Activated naive CD4-positive, alpha-beta T cell treated with anti-CD3 and anti-CD28 coated beads, Interleukin-2, amount 50 U/mL, for 24 hours (primary cell): ENCODE results near the gene CDCA4.
"Not testable (repeated sequence)": the region's sequence is repeated elsewhere in the genome, so short reads cannot be mapped to it uniquely, and the experiment has no call there.

Experiments used
- H3K27ac Mint-ChIP-seq: one replicate; pipeline ENCODE4 v1.8.0; 2021; ENCODE audit warnings: mild to moderate bottlenecking, mixed read lengths
- H3K27me3 Mint-ChIP-seq: one replicate; pipeline ENCODE4 v1.8.0; 2021; ENCODE audit warnings: mixed read lengths
- H3K36me3 Mint-ChIP-seq: one replicate; pipeline ENCODE4 v1.8.0; 2021; ENCODE audit warnings: mixed read lengths
- H3K4me1 Mint-ChIP-seq: one replicate; pipeline ENCODE4 v1.8.0; 2021; ENCODE audit warnings: mixed read lengths
- H3K4me3 Mint-ChIP-seq: one replicate; pipeline ENCODE4 v1.8.0; 2021; ENCODE audit warnings: mild to moderate bottlenecking, mixed read lengths
- H3K9me3 Mint-ChIP-seq: one replicate; pipeline ENCODE4 v1.8.0; 2021; ENCODE audit warnings: mixed read lengths

CDCA4 gene

GRCh38 chr14:105020815-105021655 is at the start of gene CDCA4:
Gene CDCA4, minus strand, starts transcription at chr14:105021083. Its CDS starts 9,154 bp downstream, at chr14:105011929.
- Mint-ChIP-seq H3K4me1 (peaks cover 66% of the 10 kb centered on the region), H3K36me3 (peaks cover 6% of the 10 kb centered on the region), H3K9me3 (no peaks in the 10 kb centered on the region), H3K27me3 (no peaks in the 10 kb centered on the region), H3K4me3 (peak within 1 kb of the TSS; percentile 98), H3K27ac (peak within 1 kb of the TSS; percentile 97)

GRCh38 chr14:105069871-105070759 is 49.2 kb upstream of the CDCA4 start:
- Mint-ChIP-seq H3K27me3 (no peaks in the 10 kb centered on the region), H3K4me3 (no peak overlapping the region), H3K9me3 (no peaks in the 10 kb centered on the region), H3K4me1 (peaks cover 38% of the 10 kb centered on the region), H3K36me3 (no peaks in the 10 kb centered on the region), H3K27ac (peak overlapping the region; percentile 59)

GRCh38 chr14:105069522-105069870 is 48.6 kb upstream of the CDCA4 start:
- H3K27me3 Mint-ChIP-seq, result no peaks in the 10 kb centered on the region
- no peaks in the 10 kb centered on the region for H3K9me3 Mint-ChIP-seq
- H3K36me3 Mint-ChIP-seq, result no peaks in the 10 kb centered on the region
- peaks cover 42% of the 10 kb centered on the region for H3K4me1 Mint-ChIP-seq
- H3K27ac Mint-ChIP-seq, result peak overlapping the region; percentile 59
- no peak overlapping the region for H3K4me3 Mint-ChIP-seq

- Mint-ChIP-seq H3K27ac (peak overlapping the region; percentile 59), H3K4me3 (peak overlapping the region; percentile 56)
Measured at GRCh38 chr14:105068818-105069217, 47.9 kb upstream of the CDCA4 start.

GRCh38 chr14:105067969-105068301 is 47.1 kb upstream of the CDCA4 start:
- H3K4me1 Mint-ChIP-seq, result peaks cover 55% of the 10 kb centered on the region
- peak overlapping the region; percentile 30 for H3K27ac Mint-ChIP-seq
- no peak overlapping the region for H3K4me3 Mint-ChIP-seq
- H3K9me3 Mint-ChIP-seq, result no peaks in the 10 kb centered on the region
- no peaks in the 10 kb centered on the region for H3K36me3 Mint-ChIP-seq
- no peaks in the 10 kb centered on the region for H3K27me3 Mint-ChIP-seq

More at GRCh38 chr14:105068818-105069217, 47.9 kb upstream of the CDCA4 start:
- Mint-ChIP-seq H3K9me3 (no peaks in the 10 kb centered on the region), H3K4me1 (peaks cover 49% of the 10 kb centered on the region), H3K36me3 (no peaks in the 10 kb centered on the region), H3K27me3 (no peaks in the 10 kb centered on the region)

- H3K4me3 Mint-ChIP-seq, result peak overlapping the region; percentile 69
- peaks cover 60% of the 10 kb centered on the region for H3K4me1 Mint-ChIP-seq
- H3K9me3 Mint-ChIP-seq, result no peaks in the 10 kb centered on the region
- no peaks in the 10 kb centered on the region for H3K27me3 Mint-ChIP-seq
- no peaks in the 10 kb centered on the region for H3K36me3 Mint-ChIP-seq
- peak overlapping the region; percentile 91 for H3K27ac Mint-ChIP-seq
Measured at GRCh38 chr14:105067140-105067968, 46.5 kb upstream of the CDCA4 start.

- Mint-ChIP-seq H3K9me3 (no peaks in the 10 kb centered on the region), H3K36me3 (no peaks in the 10 kb centered on the region)
Measured at GRCh38 chr14:105066240-105067071, 45.6 kb upstream of the CDCA4 start.

GRCh38 chr14:105065280-105066228 is 44.7 kb upstream of the CDCA4 start, which contains the start of gene GPR132:
Gene GPR132, minus strand, starts transcription at chr14:105065430. Its CDS starts 10,010 bp downstream, at chr14:105055420.
- peak within 1 kb of the TSS; percentile 95 for H3K4me3 Mint-ChIP-seq
- no peaks in the 10 kb centered on the region for H3K9me3 Mint-ChIP-seq
- peaks cover 61% of the 10 kb centered on the region for H3K4me1 Mint-ChIP-seq
- H3K27me3 Mint-ChIP-seq, result no peaks in the 10 kb centered on the region
- H3K36me3 Mint-ChIP-seq, result no peaks in the 10 kb centered on the region
- peak within 1 kb of the TSS; percentile 92 for H3K27ac Mint-ChIP-seq

More at GRCh38 chr14:105066240-105067071, 45.6 kb upstream of the CDCA4 start:
- H3K4me1 Mint-ChIP-seq, result peaks cover 61% of the 10 kb centered on the region
- peak overlapping the region; percentile 12 for H3K27ac Mint-ChIP-seq
- peak overlapping the region; percentile 95 for H3K4me3 Mint-ChIP-seq
- H3K27me3 Mint-ChIP-seq, result no peaks in the 10 kb centered on the region

GRCh38 chr14:105064721-105065143 is 43.8 kb upstream of the CDCA4 start:
- peak overlapping the region; percentile 85 for H3K27ac Mint-ChIP-seq
- peak overlapping the region; percentile 95 for H3K4me3 Mint-ChIP-seq
- H3K4me1 Mint-ChIP-seq, result peaks cover 61% of the 10 kb centered on the region
- H3K9me3 Mint-ChIP-seq, result no peaks in the 10 kb centered on the region
- H3K36me3 Mint-ChIP-seq, result no peaks in the 10 kb centered on the region
- no peaks in the 10 kb centered on the region for H3K27me3 Mint-ChIP-seq

GRCh38 chr14:105064001-105064400 is 43.1 kb upstream of the CDCA4 start:
- Mint-ChIP-seq H3K4me3 (peak overlapping the region; percentile 95), H3K36me3 (peaks cover 3% of the 10 kb centered on the region), H3K27me3 (no peaks in the 10 kb centered on the region), H3K4me1 (peaks cover 64% of the 10 kb centered on the region), H3K9me3 (no peaks in the 10 kb centered on the region), H3K27ac (peak overlapping the region; percentile 92)

GRCh38 chr14:105063506-105063905 is 42.6 kb upstream of the CDCA4 start:
- H3K9me3 Mint-ChIP-seq, H3K36me3 Mint-ChIP-seq, H3K27me3 Mint-ChIP-seq: not testable (repeated sequence)
- Mint-ChIP-seq H3K4me1 (peaks cover 63% of the 10 kb centered on the region), H3K27ac (peak overlapping the region; percentile 65), H3K4me3 (peak overlapping the region; percentile 95)

GRCh38 chr14:105063056-105063455 is 42.2 kb upstream of the CDCA4 start:
- Mint-ChIP-seq H3K4me1 (peaks cover 68% of the 10 kb centered on the region), H3K27me3 (no peaks in the 10 kb centered on the region), H3K27ac (peak overlapping the region; percentile 91), H3K4me3 (peak overlapping the region; percentile 95), H3K36me3 (peaks cover 3% of the 10 kb centered on the region), H3K9me3 (no peaks in the 10 kb centered on the region)

- Mint-ChIP-seq H3K27ac (peak overlapping the region; percentile 94), H3K4me3 (peak overlapping the region; percentile 95), H3K9me3 (no peaks in the 10 kb centered on the region), H3K36me3 (peaks cover 3% of the 10 kb centered on the region), H3K27me3 (no peaks in the 10 kb centered on the region), H3K4me1 (peaks cover 63% of the 10 kb centered on the region)
Measured at GRCh38 chr14:105062048-105062433, 41.2 kb upstream of the CDCA4 start.
